TTC549 (cell line): ENCODE data around the gene THPO.
"Not testable (repeated sequence)": the region's sequence is repeated elsewhere in the genome, so short reads cannot be mapped to it uniquely, and the experiment has no call there.

Source experiments
- FAIRE-seq: peaks from 2 replicates; lab custom pipeline; 2012; peaks lifted over from hg19 to GRCh38; lab: Jason Lieb, UNC

Gene THPO

DNA sequence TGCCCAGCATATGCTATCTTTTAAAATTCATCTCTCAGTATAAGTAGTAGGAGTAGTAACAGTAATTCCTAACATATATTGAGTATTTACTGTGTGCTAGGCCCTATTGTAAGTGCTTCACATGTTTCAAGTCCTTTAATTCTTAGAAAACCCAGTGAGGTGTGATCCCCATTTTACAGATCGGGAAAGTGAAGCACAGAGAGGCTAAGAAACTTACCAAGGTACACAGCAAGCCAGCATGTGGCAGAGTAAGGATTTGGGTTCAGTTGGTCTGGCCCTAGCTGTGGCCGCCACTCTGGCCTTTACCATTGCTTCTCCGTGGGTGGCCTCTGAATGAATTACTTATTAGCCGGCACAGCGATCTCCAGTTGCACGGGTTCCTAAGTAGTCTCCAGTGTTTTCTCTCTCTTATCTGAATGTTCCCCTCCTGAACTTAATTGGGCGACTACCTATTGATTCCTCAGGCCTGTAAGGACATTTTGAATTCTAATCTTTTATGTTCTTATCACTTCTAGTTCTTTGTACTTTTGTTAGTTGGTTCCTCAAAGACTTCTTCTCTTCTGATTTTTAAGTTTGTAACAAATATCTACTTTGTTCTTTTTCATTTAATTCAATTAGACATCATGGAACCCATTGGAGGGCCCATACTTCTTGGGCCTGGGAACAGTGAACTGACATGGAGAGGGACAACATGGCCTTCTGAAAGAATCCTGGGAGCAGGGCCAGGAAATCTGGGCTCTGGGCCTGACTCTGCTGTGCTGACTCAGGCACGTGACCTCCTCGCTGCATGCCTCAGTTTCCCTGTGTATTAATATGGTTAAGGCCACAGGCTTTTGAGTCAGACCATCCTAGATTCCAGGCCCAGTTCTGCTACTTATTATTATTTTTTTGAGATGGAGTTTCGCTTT lies 28.2 kb downstream of the THPO start:
- no peak for FAIRE-seq

DNA sequence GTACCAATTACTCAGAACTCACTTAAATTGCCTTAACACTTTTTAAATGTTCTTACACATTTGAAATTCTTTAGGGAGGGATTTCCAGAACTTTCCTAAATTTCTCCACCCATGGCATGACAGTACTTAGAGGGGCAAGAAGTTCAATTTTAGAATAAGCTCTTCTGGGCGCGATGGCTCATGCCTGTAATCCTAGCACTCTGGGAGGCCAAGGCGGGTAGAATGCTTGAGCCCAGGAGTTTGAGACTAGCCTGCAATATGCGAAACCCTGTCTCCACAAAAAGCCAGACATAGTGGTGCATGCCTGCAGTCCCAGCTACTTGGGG lies 30.0 kb downstream of the THPO start:
- FAIRE-seq = no peak

GRCh38 chr3:184347321-184348056 lies 30.5 kb downstream of the THPO start:
- no peak for FAIRE-seq

DNA sequence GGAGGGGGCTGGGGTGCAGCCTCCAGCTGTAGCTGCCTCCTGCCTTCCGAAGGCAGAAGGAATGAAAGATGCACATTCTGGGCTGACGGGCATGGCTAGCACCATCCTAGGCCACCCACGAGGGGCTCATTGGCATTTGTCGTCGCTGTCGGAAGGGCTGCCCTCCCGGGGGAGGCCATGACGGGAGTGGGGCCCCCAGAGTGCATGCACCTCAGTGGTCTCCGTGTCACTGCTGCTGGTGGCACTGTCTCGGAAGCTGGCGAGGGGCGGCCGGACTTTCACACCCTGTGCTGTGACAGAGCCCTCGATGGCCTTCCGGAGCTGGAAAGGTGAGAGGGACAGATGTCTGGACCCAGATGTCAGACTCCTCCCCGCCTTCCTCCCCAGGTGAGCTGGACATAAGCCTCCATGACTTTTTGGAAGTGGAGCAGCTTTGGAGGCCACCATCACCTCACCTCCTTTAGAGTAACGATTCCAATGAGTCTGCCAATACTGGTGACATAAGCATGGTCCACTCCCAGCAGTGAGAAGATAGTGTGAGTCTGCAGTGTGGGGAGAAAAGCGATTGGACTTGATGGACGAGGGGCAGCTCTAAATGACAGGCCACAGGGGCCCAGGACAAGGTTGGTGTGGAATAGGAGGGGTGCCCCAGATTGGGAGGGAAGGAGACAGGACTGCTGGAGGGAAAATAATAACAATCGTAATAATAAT lies 31.4 kb downstream of the THPO start:
- FAIRE-seq = no peak

DNA sequence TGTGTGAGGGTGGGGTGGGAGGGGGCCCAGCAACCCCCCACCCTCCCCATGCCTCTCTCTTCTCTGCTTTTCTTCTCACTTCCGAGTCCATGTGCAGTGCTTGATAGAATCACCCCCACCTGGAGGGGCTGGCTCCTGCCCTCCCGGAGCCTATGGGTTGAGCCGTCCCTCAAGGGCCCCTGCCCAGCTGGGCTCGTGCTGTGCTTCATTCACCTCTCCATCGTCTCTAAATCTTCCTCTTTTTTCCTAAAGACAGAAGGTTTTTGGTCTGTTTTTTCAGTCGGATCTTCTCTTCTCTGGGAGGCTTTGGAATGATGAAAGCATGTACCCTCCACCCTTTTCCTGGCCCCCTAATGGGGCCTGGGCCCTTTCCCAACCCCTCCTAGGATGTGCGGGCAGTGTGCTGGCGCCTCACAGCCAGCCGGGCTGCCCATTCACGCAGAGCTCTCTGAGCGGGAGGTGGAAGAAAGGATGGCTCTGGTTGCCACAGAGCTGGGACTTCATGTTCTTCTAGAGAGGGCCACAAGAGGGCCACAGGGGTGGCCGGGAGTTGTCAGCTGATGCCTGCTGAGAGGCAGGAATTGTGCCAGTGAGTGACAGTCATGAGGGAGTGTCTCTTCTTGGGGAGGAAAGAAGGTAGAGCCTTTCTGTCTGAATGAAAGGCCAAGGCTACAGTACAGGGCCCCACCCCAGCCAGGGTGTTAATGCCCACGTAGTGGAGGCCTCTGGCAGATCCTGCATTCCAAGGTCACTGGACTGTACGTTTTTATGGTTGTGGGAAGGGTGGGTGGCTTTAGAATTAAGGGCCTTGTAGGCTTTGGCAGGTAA lies 32.5 kb downstream of the THPO start:
- FAIRE-seq = no peak

- no peak for FAIRE-seq
Observed at GRCh38 chr3:184344579-184345316, 33.3 kb downstream of the THPO start.

DNA sequence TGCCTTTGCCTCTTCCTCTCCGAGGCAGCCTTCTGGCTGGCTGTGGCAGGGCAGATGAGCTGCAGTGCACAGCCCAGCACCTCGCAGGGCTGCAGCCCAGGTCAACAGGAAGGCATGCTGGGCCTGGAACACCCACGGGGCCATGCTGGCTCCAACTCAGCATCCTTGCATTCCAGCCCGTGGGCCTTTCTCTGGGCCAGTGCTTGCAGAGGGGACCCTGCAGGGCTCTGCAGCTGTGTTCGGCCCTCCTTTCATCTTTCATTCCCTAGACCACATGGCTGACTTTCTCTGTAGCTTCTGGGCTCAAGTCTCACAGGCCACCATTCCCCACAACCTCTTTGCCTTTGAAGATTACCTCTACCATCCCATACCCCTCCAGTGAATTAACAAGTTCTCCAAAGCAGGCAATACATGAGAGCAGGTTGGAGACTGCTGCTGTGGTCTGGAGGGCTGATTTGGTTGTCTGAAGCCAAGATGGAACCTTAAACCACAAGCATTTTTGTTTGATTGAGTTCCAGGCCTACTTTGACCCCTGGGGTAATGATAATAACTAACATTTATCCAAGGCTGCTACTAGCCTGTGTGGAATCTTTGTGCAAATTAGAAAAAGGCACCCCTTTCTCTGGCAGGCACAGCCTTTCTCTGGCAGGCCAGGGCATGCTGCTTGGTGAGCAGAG lies 34.7 kb downstream of the THPO start:
- FAIRE-seq = no peak

- no peak for FAIRE-seq
Observed at GRCh38 chr3:184341925-184342324, 36.1 kb downstream of the THPO start.

GRCh38 chr3:184339451-184340135 lies 38.4 kb downstream of the THPO start:
- FAIRE-seq = not testable (repeated sequence)

GRCh38 chr3:184339001-184339400 lies 39.0 kb downstream of the THPO start:
- no peak for FAIRE-seq

- no peak for FAIRE-seq
Observed at GRCh38 chr3:184338511-184338945, 39.5 kb downstream of the THPO start.

- FAIRE-seq = no peak
Observed at GRCh38 chr3:184337981-184338380, 40.0 kb downstream of the THPO start.

DNA sequence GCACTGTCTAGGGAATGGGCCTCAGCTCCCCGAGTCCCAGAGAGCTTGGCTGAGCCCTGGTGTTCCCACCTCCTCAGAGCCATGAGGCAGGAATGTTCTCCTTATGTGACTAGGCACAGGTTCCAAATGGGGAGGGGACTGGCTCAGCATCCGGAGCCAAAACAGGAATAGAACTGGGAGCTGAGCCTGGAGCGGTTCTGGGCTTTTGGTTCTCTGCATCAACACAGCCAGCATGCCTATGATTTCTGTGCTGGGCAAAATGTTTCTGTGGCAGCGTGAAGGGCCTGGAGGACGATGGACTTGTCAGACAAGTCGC lies 40.6 kb downstream of the THPO start, which contains the start of gene FAM131A:
TSS of gene FAM131A (plus strand) at position 202 of the 316 bp plus-strand sequence. CDS start at position 233, 31 bp downstream.
- no peak for FAIRE-seq

GRCh38 chr3:184336547-184337398 lies 41.2 kb downstream of the THPO start:
- FAIRE-seq = no peak

DNA sequence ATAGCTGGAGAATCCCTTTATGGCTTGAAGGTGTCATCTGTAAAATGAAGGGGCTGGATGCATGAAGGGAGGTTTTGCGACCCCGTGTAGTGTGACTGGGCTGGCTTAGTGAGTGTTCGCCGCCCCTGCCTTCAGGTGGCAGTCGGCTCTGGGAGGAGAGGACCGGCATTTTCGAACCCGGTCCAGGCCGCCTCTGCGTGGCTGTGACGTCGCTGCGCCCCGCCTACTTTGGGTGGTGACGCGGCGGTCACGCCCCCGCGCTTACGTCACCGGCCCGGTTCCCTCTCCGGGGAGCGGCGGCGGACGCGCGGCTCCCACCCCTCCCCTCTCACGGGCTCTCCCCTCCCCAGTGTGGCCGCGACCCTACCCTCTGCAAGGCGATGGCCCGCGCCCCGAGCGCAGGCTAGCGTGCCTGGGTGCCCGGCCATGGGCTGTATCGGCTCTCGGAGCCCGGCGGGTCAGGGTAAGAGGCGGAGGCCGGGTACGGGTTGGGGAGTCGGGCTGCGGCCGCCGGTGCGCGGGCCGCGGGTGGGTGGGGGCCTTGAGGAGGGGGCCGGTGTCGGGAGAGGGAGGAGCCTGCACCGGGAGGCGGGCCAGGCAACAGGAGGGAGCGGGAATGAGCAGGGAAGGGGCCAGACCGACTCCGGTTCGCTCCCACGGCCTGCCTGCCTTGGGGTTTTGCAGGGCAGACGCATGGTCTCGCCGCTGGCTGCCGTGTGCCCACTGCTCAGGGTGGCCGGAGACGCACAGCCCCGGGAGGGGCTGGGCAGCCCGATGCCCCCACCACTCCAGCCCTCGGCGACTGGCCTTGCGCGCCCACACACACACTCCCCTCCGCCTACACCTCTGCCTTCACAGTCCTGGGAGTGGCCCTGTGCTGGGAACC lies 42.1 kb downstream of the THPO start:
- FAIRE-seq = no peak

GRCh38 chr3:184335291-184335660 lies 42.7 kb downstream of the THPO start:
- no peak for FAIRE-seq

DNA sequence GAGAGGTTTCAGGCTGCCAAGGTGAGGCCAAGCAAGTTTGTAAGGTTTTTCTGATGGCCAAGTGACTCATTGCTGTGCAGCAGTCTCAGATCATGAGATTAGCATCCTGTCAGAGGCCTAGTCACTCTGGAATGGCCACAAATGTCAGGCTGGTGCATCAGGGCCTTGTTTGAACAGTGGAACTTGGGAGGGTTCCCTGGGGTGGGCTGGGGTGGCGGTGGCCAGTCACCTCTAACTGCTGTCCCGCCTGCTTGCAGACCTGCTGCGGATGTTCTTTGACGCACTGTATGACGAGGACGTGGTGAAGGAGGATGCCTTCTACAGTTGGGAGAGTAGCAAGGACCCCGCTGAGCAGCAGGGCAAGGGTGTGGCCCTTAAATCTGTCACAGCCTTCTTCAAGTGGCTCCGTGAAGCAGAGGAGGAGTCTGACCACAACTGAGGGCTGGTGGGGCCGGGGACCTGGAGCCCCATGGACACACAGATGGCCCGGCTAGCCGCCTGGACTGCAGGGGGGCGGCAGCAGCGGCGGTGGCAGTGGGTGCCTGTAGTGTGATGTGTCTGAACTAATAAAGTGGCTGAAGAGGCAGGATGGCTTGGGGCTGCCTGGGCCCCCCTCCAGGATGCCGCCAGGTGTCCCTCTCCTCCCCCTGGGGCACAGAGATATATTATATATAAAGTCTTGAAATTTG lies 43.4 kb downstream of the THPO start:
- no peak for FAIRE-seq

- FAIRE-seq = no peak
Observed at GRCh38 chr3:184333700-184334099, 44.3 kb downstream of the THPO start.
